ENCODE data around the gene RNF43.

Gene RNF43

GRCh38 chr17:58369214-58370031 is 47.9 kb downstream of the RNF43 start:
- no peaks in the 10 kb centered on the region for H3K79me2 ChIP-seq (ENCODE audit: insufficient read depth, low read length)
- H2AFZ ChIP-seq (ENCODE audit: low read length): no peak overlapping the region
- H3K9ac ChIP-seq (ENCODE audit: low read length): no peak overlapping the region
- H3K27me3 ChIP-seq (ENCODE audit: insufficient read depth, low read length): peaks cover 3% of the 10 kb centered on the region; the same call in 1 of the 2 replicates
- no peaks in the 10 kb centered on the region for H3F3A ChIP-seq (ENCODE audit: insufficient read depth, low read length)
- TF ChIP-seq, protein P1, sequence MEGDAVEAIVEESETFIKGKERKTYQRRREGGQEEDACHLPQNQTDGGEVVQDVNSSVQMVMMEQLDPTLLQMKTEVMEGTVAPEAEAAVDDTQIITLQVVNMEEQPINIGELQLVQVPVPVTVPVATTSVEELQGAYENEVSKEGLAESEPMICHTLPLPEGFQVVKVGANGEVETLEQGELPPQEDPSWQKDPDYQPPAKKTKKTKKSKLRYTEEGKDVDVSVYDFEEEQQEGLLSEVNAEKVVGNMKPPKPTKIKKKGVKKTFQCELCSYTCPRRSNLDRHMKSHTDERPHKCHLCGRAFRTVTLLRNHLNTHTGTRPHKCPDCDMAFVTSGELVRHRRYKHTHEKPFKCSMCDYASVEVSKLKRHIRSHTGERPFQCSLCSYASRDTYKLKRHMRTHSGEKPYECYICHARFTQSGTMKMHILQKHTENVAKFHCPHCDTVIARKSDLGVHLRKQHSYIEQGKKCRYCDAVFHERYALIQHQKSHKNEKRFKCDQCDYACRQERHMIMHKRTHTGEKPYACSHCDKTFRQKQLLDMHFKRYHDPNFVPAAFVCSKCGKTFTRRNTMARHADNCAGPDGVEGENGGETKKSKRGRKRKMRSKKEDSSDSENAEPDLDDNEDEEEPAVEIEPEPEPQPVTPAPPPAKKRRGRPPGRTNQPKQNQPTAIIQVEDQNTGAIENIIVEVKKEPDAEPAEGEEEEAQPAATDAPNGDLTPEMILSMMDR (IDR thresholded peaks at IDR 0.05; ENCODE audit: low read length): no peak
- TF ChIP-seq EZH2 (IDR thresholded peaks at IDR 0.05; ENCODE audit: borderline replicate concordance, low read length): no peak
- no peaks in the 10 kb centered on the region for H3K9me3 ChIP-seq (ENCODE audit: low read length)
- no peaks in the 10 kb centered on the region for H4K20me1 ChIP-seq (ENCODE audit: insufficient read depth, low read length)
- H3K9me2 ChIP-seq (ENCODE audit: low read depth, low read length): no peaks in the 10 kb centered on the region
- H3K36me3 ChIP-seq (ENCODE audit: insufficient read depth, low read length): no peaks in the 10 kb centered on the region
- H3K4me3 ChIP-seq (ENCODE audit: low read depth, low read length, poor library complexity, severe bottlenecking): no peak overlapping the region
- no peak overlapping the region for H3K27ac ChIP-seq (ENCODE audit: low read depth, low read length, poor library complexity, severe bottlenecking)
- H3K4me2 ChIP-seq (ENCODE audit: low read length): no peak overlapping the region
- no peaks in the 10 kb centered on the region for H3K4me1 ChIP-seq (ENCODE audit: insufficient read depth, low read length, severe bottlenecking)

DNA sequence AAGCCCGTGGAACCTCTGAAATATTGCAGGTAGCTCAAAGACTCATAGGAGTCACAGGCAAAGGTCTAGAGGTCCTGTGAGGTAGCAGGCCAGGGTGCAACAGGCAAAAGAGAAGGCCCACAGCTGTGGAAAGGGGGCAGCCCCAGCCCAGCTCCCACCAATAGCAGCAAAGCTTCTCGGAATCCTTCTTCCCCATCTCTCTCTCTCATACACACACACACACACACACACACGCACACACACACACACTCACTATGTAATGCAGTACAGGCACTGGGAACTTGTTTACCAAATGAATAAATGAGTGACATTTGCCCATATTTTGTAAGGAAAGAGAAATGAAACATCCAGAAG is 48.5 kb downstream of the RNF43 start:
- Histone ChIP-seq H3K4me3 (ENCODE audit: low read depth, low read length, poor library complexity, severe bottlenecking) (no peak overlapping the region), H3K36me3 (ENCODE audit: insufficient read depth, low read length) (no peaks in the 10 kb centered on the region), H3K9me2 (ENCODE audit: low read depth, low read length) (no peaks in the 10 kb centered on the region), H3K79me2 (ENCODE audit: insufficient read depth, low read length) (no peaks in the 10 kb centered on the region), H3K9ac (ENCODE audit: low read length) (no peak overlapping the region), H2AFZ (ENCODE audit: low read length) (no peak overlapping the region), H4K20me1 (ENCODE audit: insufficient read depth, low read length) (no peaks in the 10 kb centered on the region), H3K27ac (ENCODE audit: low read depth, low read length, poor library complexity, severe bottlenecking) (no peak overlapping the region), H3K4me1 (ENCODE audit: insufficient read depth, low read length, severe bottlenecking) (no peaks in the 10 kb centered on the region), H3K9me3 (ENCODE audit: low read length) (no peaks in the 10 kb centered on the region), H3K27me3 (ENCODE audit: insufficient read depth, low read length) (peaks cover 3% of the 10 kb centered on the region; the same call in 1 of the 2 replicates), H3K4me2 (ENCODE audit: low read length) (no peak overlapping the region), H3F3A (ENCODE audit: insufficient read depth, low read length) (no peaks in the 10 kb centered on the region)
- TF ChIP-seq EZH2 (IDR thresholded peaks at IDR 0.05; ENCODE audit: borderline replicate concordance, low read length): no peak
- TF ChIP-seq, protein P1 (IDR thresholded peaks at IDR 0.05; ENCODE audit: low read length): no peak
